UCSD-AML1 (cell line): ENCODE results near the gene SENP3.

Source experiments
- DNase-seq: peaks from one replicate; lab custom pipeline; 2025; ENCODE audit not compliant: unreplicated experiment; lab: John Stamatoyannopoulos, UW

Gene SENP3

GRCh38 chr17:7555320-7555948 lies 6.3 kb upstream of the SENP3 start:
- DNase-seq, result no peak

DNA sequence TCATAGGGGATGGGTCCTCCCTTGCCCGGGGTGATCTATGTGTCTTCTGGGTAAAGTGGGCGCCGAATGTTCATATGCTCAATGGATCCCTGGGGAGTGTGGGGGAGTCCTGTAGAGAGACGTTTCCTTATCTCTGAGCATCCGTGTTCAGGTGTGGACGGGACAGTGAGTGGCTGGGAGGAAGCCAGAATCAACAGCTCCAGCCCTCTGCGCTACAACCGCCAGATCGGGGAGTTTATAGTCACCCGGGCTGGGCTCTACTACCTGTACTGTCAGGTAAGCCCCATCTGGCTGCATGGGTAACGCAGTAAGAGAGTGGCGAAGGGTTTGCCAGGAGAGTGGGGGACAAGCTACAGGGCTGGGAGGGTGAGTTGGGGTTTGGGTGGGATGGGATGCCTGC lies 5.1 kb upstream of the SENP3 start:
- no peak for DNase-seq

- no peak for DNase-seq
These were observed 4.5 kb upstream of the SENP3 start for GRCh38 chr17:7557147-7557764.

DNA sequence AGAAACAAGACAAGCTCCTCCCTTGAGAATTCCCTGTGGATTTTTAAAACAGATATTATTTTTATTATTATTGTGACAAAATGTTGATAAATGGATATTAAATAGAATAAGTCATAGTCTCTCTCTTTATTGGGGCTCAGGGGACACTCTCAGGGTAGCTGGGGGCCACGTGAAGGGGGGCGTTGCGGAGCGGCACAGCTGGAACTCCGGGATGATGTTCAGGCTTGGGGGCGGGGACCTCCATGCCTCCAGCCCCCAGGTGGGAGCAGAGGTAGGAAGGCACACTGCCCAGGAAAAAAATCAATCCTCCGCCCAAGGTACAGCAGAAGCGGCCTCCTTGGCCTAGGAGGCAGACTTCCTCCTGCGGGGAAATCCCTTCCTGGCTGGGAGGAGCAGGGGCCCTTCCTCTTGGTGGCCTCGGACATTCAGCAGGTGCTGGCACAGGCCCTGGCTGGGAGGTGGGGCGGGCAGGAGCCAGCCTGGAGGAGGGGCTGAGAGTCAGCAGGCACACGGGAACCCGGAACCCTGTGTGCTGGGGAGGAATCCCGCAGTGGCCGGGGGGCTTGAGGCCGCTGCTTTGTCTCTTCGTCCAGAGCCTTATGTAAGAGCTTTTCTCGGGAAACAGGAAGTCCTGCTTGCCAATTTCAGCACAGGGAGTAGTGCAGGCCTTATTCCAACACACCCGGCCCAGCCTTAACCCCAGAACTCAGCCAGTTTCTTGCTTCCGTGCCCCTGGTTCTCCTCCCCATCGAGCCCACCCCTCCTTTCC lies 3.8 kb upstream of the SENP3 start:
- peak; percentile 91 for DNase-seq

- peak; percentile 76 for DNase-seq
These were observed 3.0 kb upstream of the SENP3 start, which contains the start of gene TNFSF13 for GRCh38 chr17:7558544-7559319. TSS of gene TNFSF13 (plus strand) at chr17:7558750. CDS start at chr17:7559040, 290 bp downstream.

- DNase-seq, result no peak
These were observed 2.2 kb upstream of the SENP3 start for GRCh38 chr17:7559320-7560171.

DNA sequence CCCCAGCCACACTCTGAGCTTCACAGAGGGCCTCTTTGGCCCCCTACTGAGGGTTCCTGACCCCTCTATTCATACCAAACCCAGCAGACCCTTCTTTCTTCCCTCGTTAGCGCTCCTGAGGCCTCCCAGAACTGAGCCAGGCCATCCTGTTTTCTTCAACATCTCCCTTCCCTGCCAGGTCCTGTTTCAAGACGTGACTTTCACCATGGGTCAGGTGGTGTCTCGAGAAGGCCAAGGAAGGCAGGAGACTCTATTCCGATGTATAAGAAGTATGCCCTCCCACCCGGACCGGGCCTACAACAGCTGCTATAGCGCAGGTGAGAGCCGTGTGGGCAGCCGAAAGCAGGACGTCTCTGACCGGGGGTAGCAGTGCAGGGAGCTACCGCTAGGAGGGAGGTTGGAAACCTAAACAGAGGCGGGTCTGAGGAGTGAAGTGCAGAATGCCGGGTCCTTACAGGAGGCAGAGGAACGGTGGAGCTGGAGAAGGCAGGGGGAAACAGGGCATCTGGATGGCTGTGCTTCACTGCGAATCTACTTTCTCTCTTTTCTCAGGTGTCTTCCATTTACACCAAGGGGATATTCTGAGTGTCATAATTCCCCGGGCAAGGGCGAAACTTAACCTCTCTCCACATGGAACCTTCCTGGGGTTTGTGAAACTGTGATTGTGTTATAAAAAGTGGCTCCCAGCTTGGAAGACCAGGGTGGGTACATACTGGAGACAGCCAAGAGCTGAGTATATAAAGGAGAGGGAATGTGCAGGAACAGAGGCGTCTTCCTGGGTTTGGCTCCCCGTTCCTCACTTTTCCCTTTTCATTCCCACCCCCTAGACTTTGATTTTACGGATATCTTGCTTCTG lies 1.3 kb upstream of the SENP3 start:
- DNase-seq, result peak; percentile 72

GRCh38 chr17:7561028-7561575 lies 617 bp upstream of the SENP3 start:
- DNase-seq, result peak; percentile 83

DNA sequence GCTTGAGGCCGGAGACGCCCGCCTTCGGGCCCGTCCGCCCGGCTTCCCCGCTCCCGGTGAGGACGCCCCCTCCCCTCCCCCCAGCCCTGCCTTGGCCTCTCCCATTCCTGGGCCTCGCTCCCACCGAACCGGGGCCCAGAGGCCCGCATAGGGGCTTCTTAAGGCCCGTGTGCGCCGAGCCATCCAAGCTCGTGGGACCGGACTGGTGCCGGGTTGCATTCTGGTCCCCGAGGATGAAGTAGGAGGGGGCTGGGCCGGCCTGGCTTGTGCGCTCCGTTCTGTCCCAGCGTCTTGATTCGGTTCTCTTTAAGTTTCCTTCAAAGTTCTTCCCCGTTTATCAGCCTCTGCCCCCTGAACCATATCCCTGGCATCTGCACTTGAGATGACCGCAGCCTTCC lies 488 bp downstream of the SENP3 start:
- DNase-seq, result no peak

- no peak for DNase-seq
These were observed 1.6 kb downstream of the SENP3 start for GRCh38 chr17:7563115-7563869.

- DNase-seq, result no peak
These were observed 7.9 kb downstream of the SENP3 start for GRCh38 chr17:7569571-7569970.

- no peak for DNase-seq
These were observed 8.6 kb downstream of the SENP3 start for GRCh38 chr17:7570351-7570750.

DNA sequence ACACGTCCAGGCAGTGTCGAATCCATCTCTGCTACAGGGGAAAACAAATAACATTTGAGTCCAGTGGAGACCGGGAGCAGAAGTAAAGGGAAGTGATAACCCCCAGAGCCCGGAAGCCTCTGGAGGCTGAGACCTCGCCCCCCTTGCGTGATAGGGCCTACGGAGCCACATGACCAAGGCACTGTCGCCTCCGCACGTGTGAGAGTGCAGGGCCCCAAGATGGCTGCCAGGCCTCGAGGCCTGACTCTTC lies 10.5 kb downstream of the SENP3 start:
- DNase-seq, result no peak

GRCh38 chr17:7572588-7573323 lies 11.0 kb downstream of the SENP3 start:
- peak; percentile 100 for DNase-seq

DNA sequence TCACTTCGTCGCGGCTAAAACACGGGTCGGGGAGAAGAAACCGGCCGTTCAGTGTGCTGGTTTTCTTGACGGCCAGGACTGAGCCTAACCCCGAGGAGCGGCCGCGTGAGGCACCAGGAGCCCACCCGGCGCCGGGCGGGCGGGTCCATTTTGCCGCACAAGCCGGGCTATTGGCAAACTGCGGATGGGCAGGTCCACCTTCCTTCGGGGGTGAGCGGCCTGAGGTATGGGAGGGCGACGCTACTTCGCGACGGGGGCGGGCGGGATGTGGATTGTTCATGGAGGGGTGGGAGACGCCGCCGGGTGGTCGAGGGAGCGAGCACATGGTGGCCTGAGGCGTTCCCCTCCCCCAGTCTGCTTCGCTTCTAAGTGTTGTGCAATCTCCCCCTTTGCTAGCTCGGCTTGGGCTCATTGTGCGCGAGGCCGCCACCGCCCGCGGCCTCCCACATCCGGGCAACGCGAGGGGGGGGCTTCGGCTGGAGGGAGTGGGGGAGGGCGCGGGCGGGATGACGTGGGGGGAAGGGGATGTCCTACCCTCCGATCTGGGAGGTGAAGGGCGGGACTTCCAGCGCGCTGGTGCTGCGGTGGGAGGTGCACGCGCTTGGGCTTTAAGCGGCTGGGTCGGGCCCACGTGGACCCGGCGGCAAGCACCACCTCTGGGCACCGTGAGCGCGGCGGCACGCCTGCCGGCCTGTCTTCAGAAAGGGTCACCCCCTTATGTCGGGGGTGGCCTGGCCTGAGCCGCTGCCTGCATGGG lies 11.8 kb downstream of the SENP3 start:
- DNase-seq, result peak; percentile 92

- DNase-seq, result no peak
These were observed 12.6 kb downstream of the SENP3 start for GRCh38 chr17:7574176-7574953.

DNA sequence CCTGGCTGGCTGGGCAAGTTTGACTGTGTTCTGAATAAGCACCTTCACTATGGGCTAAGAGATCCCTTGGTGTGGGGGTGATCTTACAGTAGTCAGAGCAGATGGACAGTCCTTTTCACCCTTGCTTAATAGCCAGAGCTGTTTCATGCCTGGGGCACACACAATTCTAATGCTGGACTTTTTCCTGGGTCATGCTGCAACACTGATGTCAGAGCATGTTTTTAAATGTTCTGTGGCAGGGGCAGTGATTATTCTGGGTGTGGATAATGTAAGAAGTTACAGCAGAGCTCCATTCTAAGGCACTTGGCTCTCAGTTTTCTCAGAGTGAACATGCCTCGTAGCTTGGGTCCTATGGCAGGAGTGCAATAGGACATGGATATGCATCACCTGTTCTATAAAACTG lies 13.8 kb downstream of the SENP3 start:
- no peak for DNase-seq
